SK-N-MC (cell line): ENCODE data around the gene WDR7.

ENCODE experiments used
- EZH2 ChIP-seq: fragments of 200-600 bp; sonication (generic); IDR thresholded peaks from one replicate; pipeline ENCODE4 v1.6.1; 2017; ENCODE audit warnings: antibody characterized with exemption
- FOXP2 ChIP-seq: optimal IDR thresholded peaks from 2 replicates; pipeline ENCODE3; 2011; ENCODE audit warnings: mild to moderate bottlenecking, moderate library complexity; ENCODE audit not compliant: insufficient read depth; ENCODE audit errors: extremely low read length, control extremely low read depth
- POLR2AphosphoS5 ChIP-seq: IDR thresholded peaks from 2 replicates; pipeline ENCODE4 v1.6.1; 2012; ENCODE audit warnings: mild to moderate bottlenecking, low read depth, low read length, borderline replicate concordance

GRCh38 chr18:56747857-56748256, 96.7 kb downstream of the WDR7 start:
- TF ChIP-seq POLR2AphosphoS5 (no peak), EZH2 (no peak), FOXP2 (no peak)
